Activated CD8-positive, alpha-beta memory T cell treated with anti-CD3 and anti-CD28 coated beads, Interleukin-2, amount 10 ng/mL, durations not matched to agents 7 days and 5 days (primary cell): Measurements from ENCODE around the gene TBX5. TPM values are rescaled to one million over a fixed set of nuclear protein-coding genes. Genes with fewer than 3 reads are reported as not detected.

Experiments used
- ATAC-seq: fragments of 150-1000 bp; cut with Tn5 transposase; one replicate; pipeline ENCODE4 v1.10.0; 2021; ENCODE audit warnings: moderate library complexity
- CTCF ChIA-PET: fragments of 350-600 bp; sonication (Branson Sonifier 250); formaldehyde crosslinking; loops from one replicate; lab custom pipeline; 2021; ENCODE audit warnings: antibody characterized with exemption; lab: Charles Lee
- DNase-seq: peaks from one replicate; pipeline ENCODE4 v3.0.0-alpha.2; 2020
- H3K27ac Mint-ChIP-seq: one replicate; pipeline ENCODE4 v1.8.0; 2021; ENCODE audit warnings: mild to moderate bottlenecking, mixed read lengths
- H3K27me3 Mint-ChIP-seq: one replicate; pipeline ENCODE4 v1.8.0; 2021; ENCODE audit warnings: mixed read lengths
- H3K36me3 Mint-ChIP-seq: one replicate; pipeline ENCODE4 v1.8.0; 2021; ENCODE audit warnings: mild to moderate bottlenecking, mixed read lengths
- H3K4me1 Mint-ChIP-seq: one replicate; pipeline ENCODE4 v1.8.0; 2021; ENCODE audit warnings: mixed read lengths
- H3K4me3 Mint-ChIP-seq: one replicate; pipeline ENCODE4 v1.8.0; 2021; ENCODE audit warnings: mild to moderate bottlenecking, moderate library complexity, mixed read lengths
- H3K9me3 Mint-ChIP-seq: one replicate; pipeline ENCODE4 v1.8.0; 2022; ENCODE audit warnings: low read depth, mixed read lengths
- total RNA-seq, 2 experiments: library from RNA; stranded (reverse); gene quantifications; one replicate each; pipeline ENCODE4 v1.2.3, GENCODE V29; 2021

The TBX5 gene
- not detected for total RNA-seq

GRCh38 chr12:114405519-114406271, at the start of gene TBX5:
Gene TBX5 (minus strand): TSS chr12:114406144. CDS start chr12:114403898, 2,246 bp downstream.
- peaks cover 4% of the 10 kb centered on the region for H3K9me3 Mint-ChIP-seq
- CTCF ChIA-PET: no interaction called here
- no peak within 1 kb of the TSS for H3K4me3 Mint-ChIP-seq
- H3K4me1 Mint-ChIP-seq: no peaks in the 10 kb centered on the region
- H3K36me3 Mint-ChIP-seq: peaks cover 7% of the 10 kb centered on the region
- peak within 1 kb of the TSS; percentile 49 for H3K27ac Mint-ChIP-seq
- no peak for DNase-seq
- peaks cover 97% of the 10 kb centered on the region for H3K27me3 Mint-ChIP-seq
- no peak for ATAC-seq

GRCh38 chr12:114451657-114452056, 45.7 kb upstream of the TBX5 start:
- DNase-seq (no peak), ATAC-seq (no peak)
- CTCF ChIA-PET: no interaction called here
- Mint-ChIP-seq H3K4me1 (no peaks in the 10 kb centered on the region), H3K36me3 (no peaks in the 10 kb centered on the region), H3K4me3 (no peak overlapping the region), H3K27ac (no peak overlapping the region), H3K9me3 (no peaks in the 10 kb centered on the region), H3K27me3 (peaks cover 49% of the 10 kb centered on the region)

- Mint-ChIP-seq H3K9me3 (no peaks in the 10 kb centered on the region), H3K27ac (no peak overlapping the region), H3K36me3 (no peaks in the 10 kb centered on the region), H3K27me3 (peaks cover 59% of the 10 kb centered on the region), H3K4me1 (no peaks in the 10 kb centered on the region), H3K4me3 (no peak overlapping the region)
- no peak for ATAC-seq
- CTCF ChIA-PET: no interaction called here
- no peak for DNase-seq
Observed at GRCh38 chr12:114450515-114451300, 44.8 kb upstream of the TBX5 start.

GRCh38 chr12:114450019-114450418, 44.1 kb upstream of the TBX5 start:
- H3K27me3 Mint-ChIP-seq: peaks cover 65% of the 10 kb centered on the region
- no peak for ATAC-seq
- no peaks in the 10 kb centered on the region for H3K4me1 Mint-ChIP-seq
- no peak overlapping the region for H3K27ac Mint-ChIP-seq
- no peaks in the 10 kb centered on the region for H3K36me3 Mint-ChIP-seq
- DNase-seq: no peak
- H3K9me3 Mint-ChIP-seq: no peaks in the 10 kb centered on the region
- CTCF ChIA-PET: no interaction called here
- H3K4me3 Mint-ChIP-seq: no peak overlapping the region

GRCh38 chr12:114448618-114448933, 42.6 kb upstream of the TBX5 start:
- ATAC-seq: no peak
- Mint-ChIP-seq H3K4me3 (no peak overlapping the region), H3K4me1 (no peaks in the 10 kb centered on the region), H3K9me3 (no peaks in the 10 kb centered on the region), H3K27me3 (peaks cover 79% of the 10 kb centered on the region), H3K36me3 (no peaks in the 10 kb centered on the region), H3K27ac (no peak overlapping the region)
- CTCF ChIA-PET: no interaction called here
- DNase-seq: no peak

GRCh38 chr12:114447799-114448617, 42.1 kb upstream of the TBX5 start:
- no peak for ATAC-seq
- Mint-ChIP-seq H3K36me3 (no peaks in the 10 kb centered on the region), H3K27me3 (peaks cover 85% of the 10 kb centered on the region), H3K4me1 (no peaks in the 10 kb centered on the region), H3K27ac (no peak overlapping the region), H3K4me3 (no peak overlapping the region), H3K9me3 (no peaks in the 10 kb centered on the region)
- DNase-seq: no peak
- CTCF ChIA-PET: no interaction called here

GRCh38 chr12:114447274-114447716, 41.4 kb upstream of the TBX5 start:
- CTCF ChIA-PET: no interaction called here
- Mint-ChIP-seq H3K27me3 (peaks cover 92% of the 10 kb centered on the region), H3K36me3 (no peaks in the 10 kb centered on the region), H3K9me3 (no peaks in the 10 kb centered on the region), H3K4me3 (no peak overlapping the region), H3K4me1 (no peaks in the 10 kb centered on the region), H3K27ac (no peak overlapping the region)
- ATAC-seq (no peak), DNase-seq (no peak)

- no peaks in the 10 kb centered on the region for H3K9me3 Mint-ChIP-seq
- CTCF ChIA-PET: interaction anchor here (1.2 kb wide), 1 partner anchor 63 kb away, joined by 3 read pairs; no protein-coding TSS in a partner anchor
- H3K27ac Mint-ChIP-seq: no peak overlapping the region
- H3K4me1 Mint-ChIP-seq: no peaks in the 10 kb centered on the region
- ATAC-seq: no peak
- H3K4me3 Mint-ChIP-seq: no peak overlapping the region
- no peak for DNase-seq
- H3K27me3 Mint-ChIP-seq: peaks cover 94% of the 10 kb centered on the region
- H3K36me3 Mint-ChIP-seq: no peaks in the 10 kb centered on the region
Observed at GRCh38 chr12:114445401-114446323, 39.7 kb upstream of the TBX5 start.

- CTCF ChIA-PET: no interaction called here
- no peaks in the 10 kb centered on the region for H3K36me3 Mint-ChIP-seq
- no peak overlapping the region for H3K4me3 Mint-ChIP-seq
- DNase-seq (no peak), ATAC-seq (no peak)
- H3K27ac Mint-ChIP-seq: peak overlapping the region; percentile 35
- no peaks in the 10 kb centered on the region for H3K4me1 Mint-ChIP-seq
- peaks cover 95% of the 10 kb centered on the region for H3K27me3 Mint-ChIP-seq
- no peaks in the 10 kb centered on the region for H3K9me3 Mint-ChIP-seq
Observed at GRCh38 chr12:114444422-114445279, 38.7 kb upstream of the TBX5 start.

GRCh38 chr12:114443607-114444421, 37.9 kb upstream of the TBX5 start:
- Mint-ChIP-seq H3K27me3 (peaks cover 94% of the 10 kb centered on the region), H3K9me3 (no peaks in the 10 kb centered on the region), H3K4me3 (no peak overlapping the region), H3K36me3 (no peaks in the 10 kb centered on the region), H3K4me1 (no peaks in the 10 kb centered on the region), H3K27ac (no peak overlapping the region)
- CTCF ChIA-PET: no interaction called here
- no peak for ATAC-seq
- DNase-seq: no peak

GRCh38 chr12:114442578-114442977, 36.6 kb upstream of the TBX5 start:
- Mint-ChIP-seq H3K9me3 (no peaks in the 10 kb centered on the region), H3K4me3 (no peak overlapping the region), H3K27ac (no peak overlapping the region), H3K27me3 (peaks cover 98% of the 10 kb centered on the region), H3K4me1 (no peaks in the 10 kb centered on the region), H3K36me3 (no peaks in the 10 kb centered on the region)
- ATAC-seq (no peak), DNase-seq (no peak)
- CTCF ChIA-PET: no interaction called here
